SJCRH30 (cell line): Measurements from ENCODE around the gene MANBA. TPM values are rescaled to one million over a fixed set of nuclear protein-coding genes. Genes with fewer than 3 reads are reported as not detected.

ENCODE experiments used
- DNase-seq, 2 experiments: peaks; one replicate each; pipeline ENCODE4 v3.0.0-alpha.2; 2015 to 2020
- H3K27ac ChIP-seq: fragments of 250-450 bp; sonication (Bioruptor Pico); 2 replicates; pipeline ENCODE4 v1.5.1; 2020; ENCODE audit warnings: mild to moderate bottlenecking, moderate library complexity
- H3K27me3 ChIP-seq: fragments of 250-450 bp; sonication (Bioruptor Pico); 2 replicates; pipeline ENCODE4 v1.5.1; 2020; ENCODE audit warnings: mild to moderate bottlenecking, moderate library complexity
- H3K36me3 ChIP-seq: fragments of 250-450 bp; sonication (Bioruptor Pico); 2 replicates; pipeline ENCODE4 v1.5.1; 2020; ENCODE audit warnings: mild to moderate bottlenecking, moderate library complexity
- H3K4me1 ChIP-seq: fragments of 250-450 bp; sonication (Bioruptor Pico); 2 replicates; pipeline ENCODE4 v1.5.1; 2020; ENCODE audit warnings: mild to moderate bottlenecking, moderate library complexity
- H3K4me3 ChIP-seq: fragments of 250-450 bp; sonication (Bioruptor Pico); 2 replicates; pipeline ENCODE4 v1.5.1; 2020; ENCODE audit warnings: mild to moderate bottlenecking, moderate library complexity
- H3K9me3 ChIP-seq: fragments of 250-450 bp; sonication (Bioruptor Pico); replicated peaks from 2 replicates; pipeline ENCODE4 v1.5.1; 2020; ENCODE audit warnings: mild to moderate bottlenecking, moderate library complexity
- total RNA-seq: library from RNA; depleted of rRNA; stranded (reverse); fragments of >200 nt; shearing (Covaris generic); gene quantifications from 2 replicates; pipeline ENCODE4 v1.2.3, GENCODE V29; 2014

Gene MANBA
- total RNA-seq, 1 experiment from 2014 or later, result 14.1 TPM

- DNase-seq, result peak; percentile 82 to 86
- Histone ChIP-seq H3K4me1 (peaks cover 29% of the 10 kb centered on the region), H3K27me3 (no peaks in the 10 kb centered on the region), H3K27ac (peak overlapping the region; percentile 37), H3K36me3 (peaks cover 30% of the 10 kb centered on the region), H3K4me3 (no peak overlapping the region), H3K9me3 (no peaks in the 10 kb centered on the region)
Measured at GRCh38 chr4:102616636-102617035, 144.1 kb downstream of the MANBA start.

DNA sequence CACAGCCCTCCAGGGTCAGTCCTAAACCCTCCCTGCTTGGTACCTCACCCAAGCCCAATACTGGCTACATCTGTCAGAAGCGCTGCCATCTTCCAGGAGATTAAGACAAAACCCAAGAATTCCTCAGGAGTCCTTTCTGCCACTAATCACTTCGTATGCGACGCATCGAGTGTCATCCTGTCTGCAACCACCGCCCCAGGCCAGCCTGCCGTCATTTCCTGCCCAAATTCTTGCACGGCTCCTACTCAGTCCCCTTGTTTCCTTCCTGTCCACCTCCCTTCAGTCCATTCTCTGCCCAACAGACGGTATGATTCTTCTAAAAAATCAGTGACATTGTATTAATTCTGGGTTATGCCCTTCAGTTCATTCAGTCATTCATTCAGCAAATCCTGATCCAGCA is 146.0 kb downstream of the MANBA start:
- peaks cover 43% of the 10 kb centered on the region for H3K36me3 ChIP-seq
- no peak for DNase-seq
- no peaks in the 10 kb centered on the region for H3K27me3 ChIP-seq
- peaks cover 20% of the 10 kb centered on the region for H3K4me1 ChIP-seq
- no peak overlapping the region for H3K27ac ChIP-seq
- H3K4me3 ChIP-seq, result no peak overlapping the region
- no peaks in the 10 kb centered on the region for H3K9me3 ChIP-seq

DNA sequence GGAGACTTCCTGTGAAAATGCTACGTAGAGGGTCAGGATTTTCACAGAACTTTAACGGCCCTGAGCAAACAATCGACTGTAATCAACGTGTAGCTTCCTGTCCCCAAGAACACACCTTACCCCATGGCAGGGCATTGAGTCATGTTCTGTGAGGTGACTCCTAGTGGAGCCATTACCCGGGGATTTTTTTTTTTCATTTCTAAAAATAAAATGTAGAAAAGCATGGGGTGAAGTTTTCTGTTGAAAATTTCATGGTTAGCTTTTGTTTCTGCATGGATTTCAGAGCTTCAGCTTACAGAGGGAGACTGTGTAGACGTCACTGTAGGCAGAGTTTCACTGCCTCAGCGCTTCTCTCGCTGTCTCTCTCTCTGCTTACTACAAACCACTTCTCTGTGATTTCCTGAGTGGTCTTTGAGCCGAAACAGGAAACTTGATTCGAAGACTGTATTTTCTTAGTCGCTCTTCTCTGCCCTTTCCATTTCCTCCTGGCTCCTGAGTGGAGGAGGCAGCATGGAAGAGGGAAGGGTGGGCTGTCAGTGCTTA is 147.9 kb downstream of the MANBA start:
- H3K27me3 ChIP-seq, result no peaks in the 10 kb centered on the region
- no peaks in the 10 kb centered on the region for H3K9me3 ChIP-seq
- H3K4me3 ChIP-seq, result no peak overlapping the region
- peaks cover 52% of the 10 kb centered on the region for H3K36me3 ChIP-seq
- DNase-seq, result no peak
- H3K27ac ChIP-seq, result no peak overlapping the region
- H3K4me1 ChIP-seq, result peaks cover 20% of the 10 kb centered on the region

GRCh38 chr4:102612210-102612609 is 148.6 kb downstream of the MANBA start:
- Histone ChIP-seq H3K9me3 (no peaks in the 10 kb centered on the region), H3K27me3 (no peaks in the 10 kb centered on the region), H3K27ac (no peak overlapping the region), H3K4me1 (peaks cover 18% of the 10 kb centered on the region), H3K36me3 (peaks cover 55% of the 10 kb centered on the region), H3K4me3 (no peak overlapping the region)
- no peak for DNase-seq

- no peak overlapping the region for H3K27ac ChIP-seq
- H3K36me3 ChIP-seq, result peaks cover 63% of the 10 kb centered on the region
- no peak overlapping the region for H3K4me3 ChIP-seq
- H3K4me1 ChIP-seq, result peaks cover 4% of the 10 kb centered on the region
- H3K27me3 ChIP-seq, result no peaks in the 10 kb centered on the region
- no peak for DNase-seq
- no peaks in the 10 kb centered on the region for H3K9me3 ChIP-seq
Measured at GRCh38 chr4:102610476-102610875, 150.3 kb downstream of the MANBA start.

DNA sequence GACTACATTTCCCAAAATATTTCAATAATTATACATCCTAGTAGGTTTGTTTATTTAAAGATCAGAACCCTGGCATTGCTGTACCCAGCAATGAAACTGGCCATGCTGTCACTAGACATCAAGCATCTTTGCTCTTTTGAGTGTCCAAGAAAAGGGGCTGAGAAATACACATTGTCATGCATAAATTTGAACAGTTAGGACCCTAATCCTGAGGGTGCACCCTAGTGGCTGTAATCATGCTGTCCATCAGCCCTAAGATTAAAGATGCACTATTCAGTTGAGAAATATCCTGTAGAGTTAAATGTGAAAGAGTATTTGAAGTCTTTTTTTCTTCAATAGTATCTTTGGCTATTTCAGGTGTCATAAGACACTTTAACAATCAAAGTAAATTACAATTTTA is 150.8 kb downstream of the MANBA start:
- H3K36me3 ChIP-seq, result peaks cover 63% of the 10 kb centered on the region

DNA sequence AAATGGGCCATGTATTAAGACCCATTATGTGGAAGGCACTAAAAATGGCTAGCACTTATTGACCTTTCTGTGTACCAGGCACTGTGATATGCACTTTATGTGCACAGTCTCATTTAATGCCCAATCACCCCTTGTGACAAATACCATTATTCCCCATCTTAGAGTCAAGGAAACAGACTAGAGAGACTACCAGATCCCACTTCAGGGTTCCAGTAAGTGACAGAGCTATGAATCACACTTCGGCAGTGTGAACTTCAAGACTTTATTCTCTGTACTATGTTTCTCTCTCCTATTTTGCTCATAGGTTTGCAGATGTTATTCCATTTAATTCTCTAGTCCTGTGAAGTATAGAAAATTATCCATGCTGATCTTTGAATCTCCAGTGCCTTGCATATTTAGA is 152.6 kb downstream of the MANBA start:
- H3K9me3 ChIP-seq, result no peaks in the 10 kb centered on the region
- H3K27me3 ChIP-seq, result no peaks in the 10 kb centered on the region
- no peak overlapping the region for H3K27ac ChIP-seq
- H3K4me3 ChIP-seq, result no peak overlapping the region
- no peak for DNase-seq
- H3K4me1 ChIP-seq, result no peaks in the 10 kb centered on the region
- H3K36me3 ChIP-seq, result peaks cover 59% of the 10 kb centered on the region

More for the DNA sequence above, 150.8 kb downstream of the MANBA start:
- Histone ChIP-seq H3K9me3 (no peaks in the 10 kb centered on the region), H3K4me1 (no peaks in the 10 kb centered on the region), H3K27me3 (no peaks in the 10 kb centered on the region), H3K4me3 (no peak overlapping the region), H3K27ac (no peak overlapping the region)
- DNase-seq, result peak in 1 of 2 experiments; percentile 38

DNA sequence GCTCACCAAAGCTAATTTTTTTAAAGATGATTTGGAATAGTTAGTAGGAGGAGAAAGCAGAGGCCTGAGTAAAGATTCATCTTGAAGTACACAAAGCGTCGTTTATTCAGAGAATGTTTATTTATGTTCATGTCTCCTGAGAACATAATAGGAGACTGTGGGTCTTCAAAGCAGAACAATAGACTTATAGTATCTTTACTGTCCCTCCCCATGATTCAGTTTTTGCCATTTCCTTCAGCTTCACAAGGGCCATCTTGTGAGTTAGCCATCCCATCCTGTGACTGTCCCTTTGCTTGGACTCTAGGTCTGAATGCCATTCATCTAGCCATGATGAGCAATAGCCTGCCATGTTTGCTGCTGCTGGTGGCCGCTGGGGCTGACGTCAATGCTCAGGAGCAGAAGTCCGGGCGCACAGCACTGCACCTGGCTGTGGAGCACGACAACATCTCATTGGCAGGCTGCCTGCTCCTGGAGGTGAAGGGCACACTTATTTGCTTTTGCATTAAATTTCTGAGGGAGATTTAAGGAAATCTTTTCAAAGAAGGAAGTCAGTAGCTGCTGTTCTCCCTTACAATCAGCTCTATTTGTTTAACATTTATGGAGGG is 153.8 kb downstream of the MANBA start:
- no peak for DNase-seq
- Histone ChIP-seq H3K27ac (no peak overlapping the region), H3K4me1 (no peaks in the 10 kb centered on the region), H3K9me3 (no peaks in the 10 kb centered on the region), H3K36me3 (peaks cover 55% of the 10 kb centered on the region), H3K4me3 (no peak overlapping the region), H3K27me3 (no peaks in the 10 kb centered on the region)

- no peak overlapping the region for H3K4me3 ChIP-seq
- H3K36me3 ChIP-seq, result peaks cover 51% of the 10 kb centered on the region
- H3K4me1 ChIP-seq, result no peaks in the 10 kb centered on the region
- no peaks in the 10 kb centered on the region for H3K9me3 ChIP-seq
- no peak overlapping the region for H3K27ac ChIP-seq
- no peak for DNase-seq
- H3K27me3 ChIP-seq, result no peaks in the 10 kb centered on the region
Measured at GRCh38 chr4:102606261-102606660, 154.5 kb downstream of the MANBA start.

DNA sequence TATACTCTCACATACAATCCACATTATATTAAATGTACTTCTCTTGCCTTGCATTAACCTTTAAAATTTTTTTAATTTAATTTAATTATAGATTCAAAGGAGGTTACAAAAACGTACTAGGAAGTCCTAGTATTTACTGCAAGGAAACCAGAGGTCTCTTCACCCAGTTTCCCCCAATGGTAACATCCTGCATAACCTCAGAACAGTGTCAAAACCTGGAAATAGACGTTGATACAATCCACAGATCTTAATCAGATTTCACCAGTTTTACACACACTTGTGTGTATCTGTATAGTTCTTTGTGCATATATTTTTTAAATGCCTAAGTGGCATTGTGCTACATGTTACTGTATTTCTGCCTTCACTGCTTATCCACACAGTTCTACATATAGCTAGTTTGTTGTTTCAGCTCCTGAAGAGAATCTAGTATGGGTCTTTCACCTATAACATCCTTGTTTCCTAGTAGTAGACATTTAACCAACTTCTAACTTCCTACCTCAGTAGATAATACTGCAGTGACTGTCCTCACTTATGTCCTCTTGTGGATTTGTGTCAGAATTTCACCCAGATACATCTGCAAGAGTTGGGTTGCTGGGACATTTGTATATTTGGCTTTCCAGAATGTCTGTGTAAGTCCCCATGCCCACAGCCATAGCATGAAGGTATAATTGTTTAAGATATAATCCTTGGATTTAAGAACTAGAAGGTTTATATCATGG is 156.4 kb downstream of the MANBA start:
- Histone ChIP-seq H3K27me3 (no peaks in the 10 kb centered on the region), H3K4me3 (no peak overlapping the region), H3K9me3 (no peaks in the 10 kb centered on the region), H3K36me3 (peaks cover 53% of the 10 kb centered on the region), H3K4me1 (no peaks in the 10 kb centered on the region), H3K27ac (no peak overlapping the region)
- DNase-seq, result no peak

GRCh38 chr4:102601586-102602227 is 159.1 kb downstream of the MANBA start:
- Histone ChIP-seq H3K27me3 (no peaks in the 10 kb centered on the region), H3K36me3 (peaks cover 58% of the 10 kb centered on the region), H3K4me1 (no peaks in the 10 kb centered on the region), H3K27ac (no peak overlapping the region), H3K9me3 (no peaks in the 10 kb centered on the region), H3K4me3 (no peak overlapping the region)
- no peak for DNase-seq

GRCh38 chr4:102600689-102601088 is 160.1 kb downstream of the MANBA start:
- H3K27me3 ChIP-seq, result no peaks in the 10 kb centered on the region
- no peaks in the 10 kb centered on the region for H3K9me3 ChIP-seq
- peaks cover 57% of the 10 kb centered on the region for H3K36me3 ChIP-seq
- H3K4me1 ChIP-seq, result no peaks in the 10 kb centered on the region
- no peak for DNase-seq
- no peak overlapping the region for H3K4me3 ChIP-seq
- H3K27ac ChIP-seq, result no peak overlapping the region

- DNase-seq, result no peak
- no peaks in the 10 kb centered on the region for H3K27me3 ChIP-seq
- no peaks in the 10 kb centered on the region for H3K9me3 ChIP-seq
- peaks cover 65% of the 10 kb centered on the region for H3K36me3 ChIP-seq
- no peak overlapping the region for H3K27ac ChIP-seq
- no peaks in the 10 kb centered on the region for H3K4me1 ChIP-seq
- no peak overlapping the region for H3K4me3 ChIP-seq
Measured at GRCh38 chr4:102599886-102600285, 160.9 kb downstream of the MANBA start.

DNA sequence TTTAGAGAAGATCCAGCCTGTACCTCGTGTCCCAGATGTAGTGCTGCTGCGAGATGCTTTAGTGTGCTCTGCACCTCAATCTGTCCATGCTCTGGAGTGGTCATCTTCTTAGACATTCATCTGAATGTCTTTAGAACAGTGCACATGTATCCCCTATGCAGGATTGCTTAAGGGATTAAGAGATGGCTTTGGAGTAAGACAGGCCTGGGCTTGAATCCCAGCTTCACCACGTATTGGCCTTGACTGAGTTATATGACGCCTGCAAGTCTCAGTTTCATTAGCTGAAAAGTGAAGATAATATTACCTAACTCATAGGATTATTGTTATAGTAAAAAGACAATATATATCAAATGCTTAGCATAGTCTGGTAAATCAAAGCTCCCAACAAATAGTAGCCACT is 161.3 kb downstream of the MANBA start:
- no peak for DNase-seq
- Histone ChIP-seq H3K27ac (no peak overlapping the region), H3K36me3 (peaks cover 67% of the 10 kb centered on the region)

DNA sequence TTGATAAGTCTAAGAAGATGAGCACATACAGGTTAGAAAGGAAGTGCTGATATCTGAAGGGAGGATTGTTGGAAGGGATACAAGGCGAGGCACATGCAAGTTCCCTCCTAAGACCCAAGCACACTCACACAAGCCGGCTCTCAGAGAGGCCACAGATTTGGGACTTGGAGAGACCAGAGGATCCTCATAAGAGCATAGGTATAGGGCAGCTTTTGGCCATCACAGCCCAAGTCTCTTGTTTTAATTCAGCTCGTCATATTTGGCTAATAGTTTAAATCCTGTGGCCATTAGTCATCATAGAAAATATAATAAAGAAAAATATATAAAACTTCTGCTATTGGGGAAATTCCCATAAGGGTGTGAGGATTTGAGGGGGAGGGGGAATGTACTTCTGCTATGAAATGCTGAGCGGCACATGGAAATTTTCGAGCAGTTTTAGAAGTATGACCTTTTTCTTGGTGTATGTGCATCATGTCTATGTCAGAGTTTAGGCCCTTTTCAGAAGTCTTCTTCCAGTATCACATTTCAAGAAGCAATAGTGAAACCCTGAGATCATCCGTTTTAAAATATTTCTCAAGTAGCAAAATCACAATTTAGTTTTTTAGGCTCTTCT is 161.9 kb downstream of the MANBA start:
- Histone ChIP-seq H3K27me3 (no peaks in the 10 kb centered on the region), H3K4me1 (no peaks in the 10 kb centered on the region), H3K27ac (no peak overlapping the region), H3K36me3 (peaks cover 63% of the 10 kb centered on the region), H3K9me3 (no peaks in the 10 kb centered on the region), H3K4me3 (no peak overlapping the region)
- no peak for DNase-seq

More for the DNA sequence above, 161.3 kb downstream of the MANBA start:
- Histone ChIP-seq H3K4me3 (no peak overlapping the region), H3K4me1 (no peaks in the 10 kb centered on the region), H3K9me3 (no peaks in the 10 kb centered on the region), H3K27me3 (no peaks in the 10 kb centered on the region)
